HG02970 (cell line): ENCODE measurements around the gene SPACA1.
"Not testable (repeated sequence)": the region's sequence is repeated elsewhere in the genome, so short reads cannot be mapped to it uniquely, and the experiment has no call there.

Experiments
- ATAC-seq: cut with Tn5 transposase; IDR thresholded peaks from one replicate; pipeline ENCODE4 v1.9.1; 2021; ENCODE audit warnings: mild to moderate bottlenecking, moderate library complexity, moderate number of reproducible peaks; ENCODE audit not compliant: unreplicated experiment, low FRiP score

Gene SPACA1

GRCh38 chr6:88047510-88048150 lies at the start of gene SPACA1:
TSS of gene SPACA1 (plus strand) at chr6:88047841. CDS start at chr6:88047906, 65 bp downstream.
- ATAC-seq = no peak

- ATAC-seq = no peak
These were observed 46.9 kb upstream of the SPACA1 start for GRCh38 chr6:88000713-88001112.

- ATAC-seq = not testable (repeated sequence)
These were observed 46.4 kb upstream of the SPACA1 start for GRCh38 chr6:88001279-88001678.

- ATAC-seq = no peak
These were observed 42.9 kb upstream of the SPACA1 start for GRCh38 chr6:88004707-88005106.

GRCh38 chr6:88006557-88006956 lies 41.1 kb upstream of the SPACA1 start:
- no peak for ATAC-seq

- ATAC-seq = no peak
These were observed 39.2 kb upstream of the SPACA1 start for GRCh38 chr6:88008411-88008810.

GRCh38 chr6:88008831-88009231 lies 38.8 kb upstream of the SPACA1 start:
- no peak for ATAC-seq

GRCh38 chr6:88013015-88013414 lies 34.6 kb upstream of the SPACA1 start:
- ATAC-seq = no peak

- ATAC-seq = no peak
These were observed 34.1 kb upstream of the SPACA1 start for GRCh38 chr6:88013554-88013953.

- no peak for ATAC-seq
These were observed 27.2 kb upstream of the SPACA1 start for GRCh38 chr6:88020439-88020838.

- no peak for ATAC-seq
These were observed 22.9 kb upstream of the SPACA1 start for GRCh38 chr6:88024696-88025095.

GRCh38 chr6:88031550-88031949 lies 16.1 kb upstream of the SPACA1 start:
- ATAC-seq = no peak

- no peak for ATAC-seq
These were observed 3.1 kb upstream of the SPACA1 start for GRCh38 chr6:88044530-88044929.

- ATAC-seq = no peak
These were observed 2.0 kb upstream of the SPACA1 start for GRCh38 chr6:88045521-88046136.

GRCh38 chr6:88048578-88048977 lies 937 bp downstream of the SPACA1 start:
- no peak for ATAC-seq

GRCh38 chr6:88050140-88050818 lies 2.6 kb downstream of the SPACA1 start:
- no peak for ATAC-seq

GRCh38 chr6:88059191-88059590 lies 11.6 kb downstream of the SPACA1 start:
- no peak for ATAC-seq

- no peak for ATAC-seq
These were observed 14.7 kb downstream of the SPACA1 start for GRCh38 chr6:88062376-88062775.

GRCh38 chr6:88072462-88072861 lies 24.8 kb downstream of the SPACA1 start:
- ATAC-seq = no peak

GRCh38 chr6:88074791-88075190 lies 27.1 kb downstream of the SPACA1 start:
- ATAC-seq = no peak

- ATAC-seq = no peak
These were observed 29.7 kb downstream of the SPACA1 start for GRCh38 chr6:88077305-88077704.

GRCh38 chr6:88086792-88087191 lies 39.2 kb downstream of the SPACA1 start:
- no peak for ATAC-seq
